Hepatocyte (in vitro differentiated cells): ENCODE data around the gene PRIM1.

Experiments used
- EZH2 ChIP-seq: fragments of 200-600 bp; sonication (generic); IDR thresholded peaks from 2 replicates; pipeline ENCODE4 v1.6.1; 2016; ENCODE audit warnings: antibody characterized with exemption, mild to moderate bottlenecking, borderline replicate concordance
- TF ChIP-seq, protein P1 (sequence below): fragments of 200-600 bp; sonication (generic); IDR thresholded peaks from 2 replicates; pipeline ENCODE4 v1.5.1; 2016; ENCODE audit warnings: antibody characterized with exemption, mild to moderate bottlenecking; ENCODE audit not compliant: poor library complexity

DNA sequence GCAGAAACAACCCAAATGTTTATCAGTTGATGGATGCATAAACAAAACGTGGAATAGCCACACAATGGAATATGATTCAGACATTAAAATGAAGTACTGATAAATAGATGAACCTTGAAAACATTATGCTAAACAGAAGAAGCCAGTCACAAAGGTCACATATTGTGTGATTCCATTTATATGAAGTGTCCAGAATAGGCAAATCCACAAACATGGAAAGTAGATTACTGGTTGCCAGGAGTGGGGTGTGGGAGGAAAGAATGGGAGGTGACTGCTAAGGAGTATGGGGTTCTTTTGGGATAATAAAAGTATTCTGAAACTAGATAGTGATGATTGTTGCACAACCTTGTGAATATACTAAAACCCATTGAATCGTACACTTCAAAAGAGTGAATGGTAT is 9.7 kb upstream of the PRIM1 start:
- TF ChIP-seq, protein P1, sequence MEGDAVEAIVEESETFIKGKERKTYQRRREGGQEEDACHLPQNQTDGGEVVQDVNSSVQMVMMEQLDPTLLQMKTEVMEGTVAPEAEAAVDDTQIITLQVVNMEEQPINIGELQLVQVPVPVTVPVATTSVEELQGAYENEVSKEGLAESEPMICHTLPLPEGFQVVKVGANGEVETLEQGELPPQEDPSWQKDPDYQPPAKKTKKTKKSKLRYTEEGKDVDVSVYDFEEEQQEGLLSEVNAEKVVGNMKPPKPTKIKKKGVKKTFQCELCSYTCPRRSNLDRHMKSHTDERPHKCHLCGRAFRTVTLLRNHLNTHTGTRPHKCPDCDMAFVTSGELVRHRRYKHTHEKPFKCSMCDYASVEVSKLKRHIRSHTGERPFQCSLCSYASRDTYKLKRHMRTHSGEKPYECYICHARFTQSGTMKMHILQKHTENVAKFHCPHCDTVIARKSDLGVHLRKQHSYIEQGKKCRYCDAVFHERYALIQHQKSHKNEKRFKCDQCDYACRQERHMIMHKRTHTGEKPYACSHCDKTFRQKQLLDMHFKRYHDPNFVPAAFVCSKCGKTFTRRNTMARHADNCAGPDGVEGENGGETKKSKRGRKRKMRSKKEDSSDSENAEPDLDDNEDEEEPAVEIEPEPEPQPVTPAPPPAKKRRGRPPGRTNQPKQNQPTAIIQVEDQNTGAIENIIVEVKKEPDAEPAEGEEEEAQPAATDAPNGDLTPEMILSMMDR: no peak
- no peak for TF ChIP-seq EZH2
